Transverse colon (tissue), 4 donors: ENCODE data around the gene SF3B4.

Experiments
- EP300 ChIP-seq: sonication (generic); formaldehyde crosslinking; IDR thresholded peaks from one replicate; pipeline ENCODE4 v1.6.1; 2017; ENCODE audit warnings: antibody characterized with exemption, low read depth
- POLR2AphosphoS5 ChIP-seq, 3 donors: sonication (generic); formaldehyde crosslinking; IDR thresholded peaks; one replicate each; pipeline ENCODE4 v1.6.1; 2016; ENCODE audit warnings: antibody characterized with exemption in 3 of 3
- TF ChIP-seq, protein P1 (sequence below), 5 experiments: fragments of 200-600 bp in 3 of 5; fragments of 450-650 bp in 2 of 5; sonication (generic) in 3 of 5; IDR thresholded peaks; 1 replicate in 2 of 5; 2 replicates in 3 of 5; pipeline ENCODE4 v1.5.1; 2016 to 2017; ENCODE audit warnings: antibody characterized with exemption in 5 of 5, inconsistent platforms in 3 of 5, mild to moderate bottlenecking in 2 of 5, moderate library complexity in 1 of 5

DNA sequence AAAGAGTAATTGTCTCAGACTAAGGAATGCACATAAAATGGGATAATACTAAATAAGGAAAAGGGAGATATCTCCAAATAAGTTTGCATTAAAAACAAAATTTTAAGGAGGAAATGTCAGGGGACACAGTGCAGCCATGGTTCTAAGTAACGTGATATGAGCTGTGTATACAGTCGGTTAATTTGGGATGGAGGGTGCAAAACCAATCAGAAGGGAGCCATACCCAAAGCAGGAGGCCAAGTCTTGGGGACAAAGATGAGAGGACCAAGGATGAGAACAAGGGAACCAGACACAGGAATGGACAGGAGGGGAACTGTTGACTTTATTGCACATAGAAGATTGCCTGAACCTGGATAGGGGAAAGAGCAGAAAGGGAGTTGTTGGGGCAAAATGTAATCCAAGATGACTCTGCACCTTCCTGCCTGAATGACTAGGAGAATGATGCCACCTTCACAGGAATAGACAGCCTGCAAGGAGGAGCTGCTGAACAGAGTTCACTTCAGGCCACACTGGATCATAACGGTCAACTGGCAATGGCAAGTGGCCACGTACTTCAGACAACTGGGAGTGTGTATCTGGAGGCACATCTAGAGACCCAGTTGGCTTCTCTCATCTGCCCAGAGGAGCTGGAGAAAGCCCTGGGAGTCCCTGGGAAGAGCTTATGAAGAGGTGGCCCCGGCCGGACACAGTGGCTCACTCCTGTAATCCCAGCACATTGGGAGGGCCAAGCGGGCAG, 50.2 kb downstream of the SF3B4 start:
- TF ChIP-seq EP300 (no peak), POLR2AphosphoS5 (IDR thresholded peaks at IDR 0.05) (no peak)
- TF ChIP-seq, protein P1, sequence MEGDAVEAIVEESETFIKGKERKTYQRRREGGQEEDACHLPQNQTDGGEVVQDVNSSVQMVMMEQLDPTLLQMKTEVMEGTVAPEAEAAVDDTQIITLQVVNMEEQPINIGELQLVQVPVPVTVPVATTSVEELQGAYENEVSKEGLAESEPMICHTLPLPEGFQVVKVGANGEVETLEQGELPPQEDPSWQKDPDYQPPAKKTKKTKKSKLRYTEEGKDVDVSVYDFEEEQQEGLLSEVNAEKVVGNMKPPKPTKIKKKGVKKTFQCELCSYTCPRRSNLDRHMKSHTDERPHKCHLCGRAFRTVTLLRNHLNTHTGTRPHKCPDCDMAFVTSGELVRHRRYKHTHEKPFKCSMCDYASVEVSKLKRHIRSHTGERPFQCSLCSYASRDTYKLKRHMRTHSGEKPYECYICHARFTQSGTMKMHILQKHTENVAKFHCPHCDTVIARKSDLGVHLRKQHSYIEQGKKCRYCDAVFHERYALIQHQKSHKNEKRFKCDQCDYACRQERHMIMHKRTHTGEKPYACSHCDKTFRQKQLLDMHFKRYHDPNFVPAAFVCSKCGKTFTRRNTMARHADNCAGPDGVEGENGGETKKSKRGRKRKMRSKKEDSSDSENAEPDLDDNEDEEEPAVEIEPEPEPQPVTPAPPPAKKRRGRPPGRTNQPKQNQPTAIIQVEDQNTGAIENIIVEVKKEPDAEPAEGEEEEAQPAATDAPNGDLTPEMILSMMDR (IDR thresholded peaks at IDR 0.05): no peak
